K562 (cell line): ENCODE measurements around the gene RERE. TPM values are rescaled to one million over a fixed set of nuclear protein-coding genes. Genes with fewer than 3 reads are reported as not detected.

Experiments used
- ATAC-seq: fragments of 200-7000 bp; cut with Tn5 transposase; 3 replicates; pipeline ENCODE4 v1.9.1; 2020; ENCODE audit warnings: moderate library complexity
- BruUV-seq: library from RNA; stranded (reverse); fragments of 400-500 nt; replicated peaks from 2 replicates; lab custom pipeline; 2021; lab: Mats Ljungman, UMichigan
- CTCF ChIA-PET: fragments of 300-600 bp; formaldehyde crosslinking; extraction: SDS; loops from one replicate; lab custom pipeline; 2021; ENCODE audit warnings: low intra/inter-chr PET ratio; lab: Yijun Ruan, JAX
- POLR2A ChIA-PET: fragments of 300-600, 350-650 bp; sonication (Branson Sonifier 250); formaldehyde crosslinking; extraction: SDS; loops from one replicate; lab custom pipeline; 2021; ENCODE audit warnings: antibody characterized with exemption, inconsistent platforms; lab: Yijun Ruan, JAX
- DNase-seq, 4 experiments: peaks; one replicate each; pipeline versions ENCODE4 v3.0.0 to v3.0.0-alpha.2; 2011 to 2018; ENCODE audit warnings: low spot score in 3 of 4, mixed read lengths in 3 of 4; ENCODE audit errors: extremely low read depth in 1 of 4
- FAIRE-seq: peaks from 2 replicates; lab custom pipeline; 2011; peaks lifted over from hg19 to GRCh38; lab: Jason Lieb, UNC
- H2AFZ ChIP-seq: 2 replicates; pipeline ENCODE4 v1.6.0; 2011; ENCODE audit warnings: low read depth, low read length, control low read depth, inconsistent platforms
- H3K27ac ChIP-seq: fragments of 200-600 bp; 3 replicates; pipeline ENCODE4 v1.8.0; 2011; ENCODE audit warnings: low read depth, mild to moderate bottlenecking, control low read depth, inconsistent platforms, low read length, moderate library complexity, mixed read lengths; ENCODE audit errors: extremely low read depth
- H3K27me3 ChIP-seq, 2 experiments: fragments of 300-600 bp in 1 of 2; 2 replicates in 1 of 2; 3 replicates in 1 of 2; pipeline versions ENCODE4 v1.6.0 to v1.8.0; 2011; ENCODE audit warnings: inconsistent platforms in 2 of 2, low read length in 2 of 2, mild to moderate bottlenecking in 1 of 2, mixed read lengths in 1 of 2, moderate library complexity in 1 of 2; ENCODE audit not compliant: control insufficient read depth in 2 of 2, insufficient read depth in 2 of 2
- H3K36me3 ChIP-seq: fragments of 300-600 bp; 3 replicates; pipeline ENCODE4 v1.8.0; 2011; ENCODE audit warnings: mild to moderate bottlenecking, low read length, inconsistent platforms; ENCODE audit not compliant: control insufficient read depth, insufficient read depth
- H3K4me1 ChIP-seq, 2 experiments: fragments of 200-600 bp in 1 of 2; replicated peaks in 1 of 2; 2 replicates in 1 of 2; 3 replicates in 1 of 2; pipeline versions ENCODE4 v1.5.1 to v1.8.0; 2011; ENCODE audit warnings: inconsistent platforms in 2 of 2, low read length in 2 of 2, mild to moderate bottlenecking in 1 of 2, mixed read lengths in 1 of 2, moderate library complexity in 1 of 2; ENCODE audit not compliant: control insufficient read depth in 2 of 2, insufficient read depth in 2 of 2
- H3K4me2 ChIP-seq: 2 replicates; pipeline ENCODE4 v1.6.1; 2011; ENCODE audit warnings: low read length, control low read depth, inconsistent platforms, mixed read lengths; ENCODE audit not compliant: insufficient read depth
- H3K4me3 ChIP-seq: fragments of 200-600 bp; sonication (generic), shearing (Covaris generic); 2 replicates; pipeline ENCODE4 v1.5.1; 2016; ENCODE audit warnings: control low read depth, inconsistent platforms
- H3K79me2 ChIP-seq: fragments of 200-600 bp; 3 replicates; pipeline ENCODE4 v1.8.0; 2011; ENCODE audit warnings: low read length, inconsistent platforms; ENCODE audit not compliant: control insufficient read depth, insufficient read depth
- H3K9ac ChIP-seq, 2 experiments: 2 replicates each; pipeline versions ENCODE4 v1.6.0 to v1.6.1; 2011; ENCODE audit warnings: low read depth in 2 of 2, low read length in 2 of 2, control low read depth in 1 of 2, inconsistent platforms in 1 of 2, mild to moderate bottlenecking in 1 of 2, mixed read lengths in 1 of 2; ENCODE audit not compliant: insufficient read depth in 1 of 2
- H3K9me1 ChIP-seq: one replicate; pipeline ENCODE4 v1.6.0; 2011; ENCODE audit warnings: inconsistent platforms, mild to moderate bottlenecking, low read length, moderate library complexity; ENCODE audit not compliant: control insufficient read depth, insufficient read depth
- H3K9me3 ChIP-seq: replicated peaks from 2 replicates; pipeline ENCODE4 v1.5.1; 2011; ENCODE audit warnings: low read depth, low read length, inconsistent platforms; ENCODE audit not compliant: control insufficient read depth, insufficient read depth
- H4K20me1 ChIP-seq: replicated peaks from 2 replicates; pipeline ENCODE4 v1.6.1; 2011; ENCODE audit warnings: low read length, inconsistent platforms, mixed read lengths; ENCODE audit not compliant: control insufficient read depth, insufficient read depth
- CHD4 ChIP-seq: fragments of 200-600 bp; sonication (generic); IDR thresholded peaks from 3 replicates; pipeline ENCODE4 v1.6.1; 2012; ENCODE audit warnings: low read depth, mild to moderate bottlenecking, mixed read lengths, low read length, inconsistent platforms; ENCODE audit not compliant: insufficient read depth, insufficient replicate concordance, poor library complexity, severe bottlenecking
- GABPB1 ChIP-seq: sonication (generic); formaldehyde crosslinking; IDR thresholded peaks from 2 replicates; pipeline ENCODE4 v1.8.0; 2022; ENCODE audit warnings: mild to moderate bottlenecking, missing genetic modification reagents
- MEF2A ChIP-seq: IDR thresholded peaks from 2 replicates; pipeline ENCODE4 v1.6.1; 2011; ENCODE audit warnings: low read depth, mild to moderate bottlenecking, low read length, moderate library complexity; ENCODE audit not compliant: control insufficient read depth
- NFATC3 ChIP-seq: fragments of 450-650 bp; IDR thresholded peaks from 2 replicates; pipeline ENCODE4 v1.6.1; 2017; ENCODE audit warnings: mild to moderate bottlenecking
- NR3C1 ChIP-seq: sonication (generic); formaldehyde crosslinking; IDR thresholded peaks from 2 replicates; pipeline ENCODE4 v1.8.1; 2022; ENCODE audit warnings: missing genetic modification reagents
- RCOR1 ChIP-seq, 2 experiments: IDR thresholded peaks; 2 replicates each; pipeline ENCODE4 v1.6.1; 2012; ENCODE audit warnings: low read depth in 2 of 2, low read length in 2 of 2, borderline replicate concordance in 1 of 2, improper control_type of control experiment in 1 of 2
- SMC3 ChIP-seq: conservative IDR thresholded peaks from 2 replicates; pipeline ENCODE4 v1.6.1; 2011; ENCODE audit warnings: low read depth, low read length, improper control_type of control experiment; ENCODE audit not compliant: insufficient read depth
- ZNF507 ChIP-seq: conservative IDR thresholded peaks from 2 replicates; pipeline ENCODE4 v1.6.1; 2017; ENCODE audit warnings: missing genetic modification characterization, missing compliant biosample characterization
- WGBS: fragments of 100-300 bp; shearing (Covaris generic); methylation state at CpG from one replicate; pipeline ENCODE4 v1.1.6; 2016; ENCODE audit warnings: low coverage, mixed read lengths; ENCODE audit not compliant: insufficient coverage; ENCODE audit errors: missing lambda C conversion rate; 5-methylcytosine and 5-hydroxymethylcytosine counted together
- in situ Hi-C: fragments of 300-500 bp; cut with MboI; formaldehyde crosslinking; loops from 4 replicates; pipeline ENCODE4 v1.15.0; 2018; ENCODE audit warnings: inconsistent platforms, mixed read lengths
- intact Hi-C: fragments of 100-400 bp; cut with micrococcal nuclease; formaldehyde crosslinking; loops from 2 replicates; pipeline ENCODE4 v1.14.2; 2022
- polyA plus RNA-seq, 8 experiments: library from polyadenylated mRNA; depleted of rRNA in 4 of 8; stranded (reverse) in 5 of 8; unstranded in 3 of 8; fragments of >200 nt; fragmentation: Nextera tagmentation in 2 of 8; fragmentation: Illumina TruSeq in 1 of 8; extraction: Ambion mirVana in 2 of 8; extraction: Trizol in 1 of 8; gene quantifications; 2 replicates each; pipeline versions ENCODE4 v1.2.1 to v1.2.3, GENCODE V29; 2011 to 2014; ENCODE audit warnings: inconsistent platforms in 1 of 8, missing spikeins in 1 of 8
- total RNA-seq, 7 experiments: library from RNA; depleted of rRNA in 6 of 7; stranded (reverse); fragments of >200 nt in 6 of 7; fragmentation: Illumina TruSeq in 2 of 7; extraction: Trizol in 2 of 7; gene quantifications; 2 replicates each; pipeline versions ENCODE4 v1.2.1 to v1.2.3, GENCODE V29; 2011 to 2021; ENCODE audit warnings: low replicate concordance in 1 of 7
- TF ChIP-seq, protein P1 (sequence below): fragments of 200-600 bp; sonication (generic); IDR thresholded peaks from one replicate; pipeline ENCODE4 v1.6.1; 2012; ENCODE audit warnings: mild to moderate bottlenecking, low read depth, low read length, inconsistent platforms

The RERE gene
- total and polyA plus RNA-seq, 9 of the 15 experiments (the other 6 are each of a cell fraction or from before 2014, with no cell fraction given): 3.0 to 51.5 (median 13.4) TPM

DNA sequence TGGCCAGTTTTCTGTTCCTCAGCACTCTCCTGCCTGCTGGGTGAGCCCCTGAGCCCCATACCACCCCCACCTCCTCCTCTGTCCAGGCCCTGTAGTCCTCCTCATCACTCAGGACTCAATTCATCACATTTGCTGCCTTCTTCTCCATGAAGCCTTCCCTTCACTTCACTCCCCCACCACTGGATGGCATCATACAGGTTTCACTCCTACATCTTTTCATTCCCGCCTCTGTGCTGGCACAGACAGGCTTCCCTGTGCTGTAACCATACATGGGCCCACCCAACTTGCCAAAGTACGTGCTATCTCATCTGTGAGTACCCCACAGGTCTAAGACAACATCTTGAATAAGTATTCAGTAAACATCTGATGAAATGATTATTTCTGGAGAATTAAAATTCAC is 442.6 kb downstream of the RERE start (continued):
- TF ChIP-seq RCOR1 (IDR thresholded peaks at IDR 0.05; ENCODE audit: borderline replicate concordance in 1 of 2, low read depth in 2 of 2, low read length in 2 of 2) (0 out of 4 replicates have a peak, but pooled peaks of 1 of the 2 experiments have one; percentile 13), SMC3 (peak; percentile 58)
- TF ChIP-seq, all 486 proteins: peak for 5

DNA sequence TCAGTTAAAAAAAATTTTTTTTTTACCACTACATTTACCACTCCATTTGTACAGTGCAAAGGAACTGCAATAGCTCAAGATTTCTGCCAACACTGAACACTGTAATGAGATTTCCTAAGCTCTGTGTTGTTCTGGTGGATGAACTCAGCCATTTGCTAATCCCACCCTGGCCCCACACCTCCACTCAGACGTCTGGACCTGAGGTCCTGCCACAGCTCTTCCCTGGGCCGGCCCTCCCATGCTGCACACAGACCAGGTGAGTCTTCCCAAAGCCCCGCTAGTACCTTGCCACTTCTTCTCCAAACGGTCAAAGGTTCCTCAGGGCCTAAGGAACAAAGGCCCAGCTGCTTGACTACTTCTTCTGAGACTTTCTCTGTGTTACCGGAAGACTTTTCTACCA is 443.1 kb downstream of the RERE start:
- no peaks in the 10 kb centered on the region; the same call in 1 of the 2 replicates for H4K20me1 ChIP-seq
- H3K27ac ChIP-seq: no peak overlapping the region
- DNase-seq (no peak), ATAC-seq (peak; percentile 22; the same call in 1 of the 3 replicates), FAIRE-seq (no peak)
- no TSS peak for BruUV-seq
- intact Hi-C loops: loop anchor here (10.0 kb wide), 2 partner anchors 70 to 350 kb away; no protein-coding TSS in a partner anchor
- no peak overlapping the region for H3K9ac ChIP-seq
- peaks cover 12% of the 10 kb centered on the region for H3K36me3 ChIP-seq
- no peak overlapping the region for H3K4me3 ChIP-seq
- no peaks in the 10 kb centered on the region for H3K9me1 ChIP-seq
- H3K4me2 ChIP-seq: no peak overlapping the region
- 70% methylated on average over 5 of the region's 5 CpGs for WGBS
- POLR2A ChIA-PET: no interaction called here
- peaks cover 2% of the 10 kb centered on the region; the same call in 1 of the 3 replicates for H3K79me2 ChIP-seq
- H2AFZ ChIP-seq: no peak overlapping the region
- CTCF ChIA-PET: interaction anchor here (0.6 to 1.1 kb wide), 3 partner anchors 297 to 352 kb away, joined by 3 read pairs; no protein-coding TSS in a partner anchor
- H3K9me3 ChIP-seq: no peaks in the 10 kb centered on the region
- in situ Hi-C loops: no loop called here
- H3K4me1 ChIP-seq: no peaks in the 10 kb centered on the region
- no peaks in the 10 kb centered on the region for H3K27me3 ChIP-seq
- TF ChIP-seq NFATC3 (no peak), ZNF507 (tag) (no peak), MEF2A (no peak), NR3C1 (CRISPR knock-in tag) (no peak), GABPB1 (no peak), CHD4 (no peak)
- TF ChIP-seq, protein P1, sequence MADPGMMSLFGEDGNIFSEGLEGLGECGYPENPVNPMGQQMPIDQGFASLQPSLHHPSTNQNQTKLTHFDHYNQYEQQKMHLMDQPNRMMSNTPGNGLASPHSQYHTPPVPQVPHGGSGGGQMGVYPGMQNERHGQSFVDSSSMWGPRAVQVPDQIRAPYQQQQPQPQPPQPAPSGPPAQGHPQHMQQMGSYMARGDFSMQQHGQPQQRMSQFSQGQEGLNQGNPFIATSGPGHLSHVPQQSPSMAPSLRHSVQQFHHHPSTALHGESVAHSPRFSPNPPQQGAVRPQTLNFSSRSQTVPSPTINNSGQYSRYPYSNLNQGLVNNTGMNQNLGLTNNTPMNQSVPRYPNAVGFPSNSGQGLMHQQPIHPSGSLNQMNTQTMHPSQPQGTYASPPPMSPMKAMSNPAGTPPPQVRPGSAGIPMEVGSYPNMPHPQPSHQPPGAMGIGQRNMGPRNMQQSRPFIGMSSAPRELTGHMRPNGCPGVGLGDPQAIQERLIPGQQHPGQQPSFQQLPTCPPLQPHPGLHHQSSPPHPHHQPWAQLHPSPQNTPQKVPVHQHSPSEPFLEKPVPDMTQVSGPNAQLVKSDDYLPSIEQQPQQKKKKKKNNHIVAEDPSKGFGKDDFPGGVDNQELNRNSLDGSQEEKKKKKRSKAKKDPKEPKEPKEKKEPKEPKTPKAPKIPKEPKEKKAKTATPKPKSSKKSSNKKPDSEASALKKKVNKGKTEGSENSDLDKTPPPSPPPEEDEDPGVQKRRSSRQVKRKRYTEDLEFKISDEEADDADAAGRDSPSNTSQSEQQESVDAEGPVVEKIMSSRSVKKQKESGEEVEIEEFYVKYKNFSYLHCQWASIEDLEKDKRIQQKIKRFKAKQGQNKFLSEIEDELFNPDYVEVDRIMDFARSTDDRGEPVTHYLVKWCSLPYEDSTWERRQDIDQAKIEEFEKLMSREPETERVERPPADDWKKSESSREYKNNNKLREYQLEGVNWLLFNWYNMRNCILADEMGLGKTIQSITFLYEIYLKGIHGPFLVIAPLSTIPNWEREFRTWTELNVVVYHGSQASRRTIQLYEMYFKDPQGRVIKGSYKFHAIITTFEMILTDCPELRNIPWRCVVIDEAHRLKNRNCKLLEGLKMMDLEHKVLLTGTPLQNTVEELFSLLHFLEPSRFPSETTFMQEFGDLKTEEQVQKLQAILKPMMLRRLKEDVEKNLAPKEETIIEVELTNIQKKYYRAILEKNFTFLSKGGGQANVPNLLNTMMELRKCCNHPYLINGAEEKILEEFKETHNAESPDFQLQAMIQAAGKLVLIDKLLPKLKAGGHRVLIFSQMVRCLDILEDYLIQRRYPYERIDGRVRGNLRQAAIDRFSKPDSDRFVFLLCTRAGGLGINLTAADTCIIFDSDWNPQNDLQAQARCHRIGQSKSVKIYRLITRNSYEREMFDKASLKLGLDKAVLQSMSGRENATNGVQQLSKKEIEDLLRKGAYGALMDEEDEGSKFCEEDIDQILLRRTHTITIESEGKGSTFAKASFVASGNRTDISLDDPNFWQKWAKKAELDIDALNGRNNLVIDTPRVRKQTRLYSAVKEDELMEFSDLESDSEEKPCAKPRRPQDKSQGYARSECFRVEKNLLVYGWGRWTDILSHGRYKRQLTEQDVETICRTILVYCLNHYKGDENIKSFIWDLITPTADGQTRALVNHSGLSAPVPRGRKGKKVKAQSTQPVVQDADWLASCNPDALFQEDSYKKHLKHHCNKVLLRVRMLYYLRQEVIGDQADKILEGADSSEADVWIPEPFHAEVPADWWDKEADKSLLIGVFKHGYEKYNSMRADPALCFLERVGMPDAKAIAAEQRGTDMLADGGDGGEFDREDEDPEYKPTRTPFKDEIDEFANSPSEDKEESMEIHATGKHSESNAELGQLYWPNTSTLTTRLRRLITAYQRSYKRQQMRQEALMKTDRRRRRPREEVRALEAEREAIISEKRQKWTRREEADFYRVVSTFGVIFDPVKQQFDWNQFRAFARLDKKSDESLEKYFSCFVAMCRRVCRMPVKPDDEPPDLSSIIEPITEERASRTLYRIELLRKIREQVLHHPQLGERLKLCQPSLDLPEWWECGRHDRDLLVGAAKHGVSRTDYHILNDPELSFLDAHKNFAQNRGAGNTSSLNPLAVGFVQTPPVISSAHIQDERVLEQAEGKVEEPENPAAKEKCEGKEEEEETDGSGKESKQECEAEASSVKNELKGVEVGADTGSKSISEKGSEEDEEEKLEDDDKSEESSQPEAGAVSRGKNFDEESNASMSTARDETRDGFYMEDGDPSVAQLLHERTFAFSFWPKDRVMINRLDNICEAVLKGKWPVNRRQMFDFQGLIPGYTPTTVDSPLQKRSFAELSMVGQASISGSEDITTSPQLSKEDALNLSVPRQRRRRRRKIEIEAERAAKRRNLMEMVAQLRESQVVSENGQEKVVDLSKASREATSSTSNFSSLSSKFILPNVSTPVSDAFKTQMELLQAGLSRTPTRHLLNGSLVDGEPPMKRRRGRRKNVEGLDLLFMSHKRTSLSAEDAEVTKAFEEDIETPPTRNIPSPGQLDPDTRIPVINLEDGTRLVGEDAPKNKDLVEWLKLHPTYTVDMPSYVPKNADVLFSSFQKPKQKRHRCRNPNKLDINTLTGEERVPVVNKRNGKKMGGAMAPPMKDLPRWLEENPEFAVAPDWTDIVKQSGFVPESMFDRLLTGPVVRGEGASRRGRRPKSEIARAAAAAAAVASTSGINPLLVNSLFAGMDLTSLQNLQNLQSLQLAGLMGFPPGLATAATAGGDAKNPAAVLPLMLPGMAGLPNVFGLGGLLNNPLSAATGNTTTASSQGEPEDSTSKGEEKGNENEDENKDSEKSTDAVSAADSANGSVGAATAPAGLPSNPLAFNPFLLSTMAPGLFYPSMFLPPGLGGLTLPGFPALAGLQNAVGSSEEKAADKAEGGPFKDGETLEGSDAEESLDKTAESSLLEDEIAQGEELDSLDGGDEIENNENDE: no peak
